RWPE2 (cell line): ENCODE measurements around the gene CYP2A6.
"Not testable (repeated sequence)": the region's sequence is repeated elsewhere in the genome, so short reads cannot be mapped to it uniquely, and the experiment has no call there.

ENCODE experiments used
- ATAC-seq: fragments of 200-7000 bp; cut with Tn5 transposase; 3 replicates; pipeline ENCODE4 v1.9.1; 2021; ENCODE audit warnings: low read depth
- DNase-seq: peaks from one replicate; pipeline ENCODE4 v3.0.0-alpha.2; 2020; ENCODE audit warnings: low spot score
- H3K27ac ChIP-seq: fragments of 450-650 bp; 2 replicates; pipeline ENCODE4 v1.5.1; 2017; ENCODE audit warnings: mild to moderate bottlenecking; ENCODE audit not compliant: poor library complexity, severe bottlenecking
- H3K27me3 ChIP-seq: fragments of 250-450 bp; sonication (Bioruptor Pico); 2 replicates; pipeline ENCODE4 v1.5.1; 2021; ENCODE audit warnings: mild to moderate bottlenecking, moderate library complexity; ENCODE audit not compliant: insufficient read depth, poor library complexity, severe bottlenecking
- H3K36me3 ChIP-seq: fragments of 250-450 bp; sonication (Bioruptor Pico); 2 replicates; pipeline ENCODE4 v1.5.1; 2020; ENCODE audit warnings: low read depth, mild to moderate bottlenecking, moderate library complexity
- H3K4me1 ChIP-seq: fragments of 250-450 bp; sonication (Bioruptor Pico); 2 replicates; pipeline ENCODE4 v1.5.1; 2021; ENCODE audit warnings: mild to moderate bottlenecking, moderate library complexity; ENCODE audit not compliant: insufficient read depth, poor library complexity, severe bottlenecking
- H3K4me3 ChIP-seq: fragments of 250-450 bp; sonication (Bioruptor Pico); 2 replicates; pipeline ENCODE4 v1.5.1; 2021; ENCODE audit warnings: mild to moderate bottlenecking, moderate library complexity; ENCODE audit not compliant: severe bottlenecking
- H3K9me3 ChIP-seq: fragments of 250-450 bp; sonication (Bioruptor Pico); 2 replicates; pipeline ENCODE4 v1.5.1; 2021; ENCODE audit warnings: mild to moderate bottlenecking, moderate library complexity; ENCODE audit not compliant: severe bottlenecking
- CTCF ChIP-seq: fragments of 450-650 bp; IDR thresholded peaks from one replicate; pipeline ENCODE4 v1.5.1; 2017; ENCODE audit warnings: mild to moderate bottlenecking, moderate library complexity; ENCODE audit not compliant: poor library complexity, severe bottlenecking

CYP2A6 gene

GRCh38 chr19:40888191-40888590 lies 37.9 kb upstream of the CYP2A6 start:
- ATAC-seq: no peak

GRCh38 chr19:40884187-40884931 lies 34.1 kb upstream of the CYP2A6 start:
- not testable (repeated sequence) for ATAC-seq, H3K27ac ChIP-seq

More at GRCh38 chr19:40888191-40888590, 37.9 kb upstream of the CYP2A6 start:
- no peak for DNase-seq
- Histone ChIP-seq H3K9me3 (no peaks in the 10 kb centered on the region), H3K27me3 (peaks cover 3% of the 10 kb centered on the region), H3K4me3 (no peak overlapping the region), H3K27ac (no peak overlapping the region), H3K36me3 (no peaks in the 10 kb centered on the region), H3K4me1 (no peaks in the 10 kb centered on the region)
- TF ChIP-seq CTCF: no peak

GRCh38 chr19:40882062-40882461 lies 31.8 kb upstream of the CYP2A6 start, which contains the start of gene CYP2A7:
Gene CYP2A7, minus strand, starts transcription at chr19:40882231. Its CDS starts 21 bp downstream, at chr19:40882210.
- not testable (repeated sequence) for H3K4me1 ChIP-seq, ATAC-seq, H3K9me3 ChIP-seq, DNase-seq, H3K4me3 ChIP-seq, H3K27ac ChIP-seq, H3K36me3 ChIP-seq
- peaks cover 11% of the 10 kb centered on the region for H3K27me3 ChIP-seq

More at GRCh38 chr19:40884187-40884931, 34.1 kb upstream of the CYP2A6 start:
- peaks cover 11% of the 10 kb centered on the region for H3K27me3 ChIP-seq
- H3K4me1 ChIP-seq, H3K9me3 ChIP-seq, DNase-seq, H3K4me3 ChIP-seq, H3K36me3 ChIP-seq: not testable (repeated sequence)

GRCh38 chr19:40879349-40879748 lies 29.1 kb upstream of the CYP2A6 start:
- not testable (repeated sequence) for H3K4me1 ChIP-seq, H3K4me3 ChIP-seq, DNase-seq, H3K27ac ChIP-seq, H3K9me3 ChIP-seq, H3K36me3 ChIP-seq, ATAC-seq
- H3K27me3 ChIP-seq: peaks cover 11% of the 10 kb centered on the region

GRCh38 chr19:40875526-40875951 lies 25.3 kb upstream of the CYP2A6 start:
- DNase-seq: not testable (repeated sequence)
- peak; percentile 55; the same call in 2 of the 3 replicates for ATAC-seq

GRCh38 chr19:40874874-40875273 lies 24.6 kb upstream of the CYP2A6 start:
- not testable (repeated sequence) for ATAC-seq, H3K27me3 ChIP-seq, H3K27ac ChIP-seq, H3K4me1 ChIP-seq, DNase-seq, H3K4me3 ChIP-seq, H3K36me3 ChIP-seq, H3K9me3 ChIP-seq

More at GRCh38 chr19:40875526-40875951, 25.3 kb upstream of the CYP2A6 start:
- not testable (repeated sequence) for H3K36me3 ChIP-seq, H3K4me3 ChIP-seq, H3K4me1 ChIP-seq, H3K27ac ChIP-seq, H3K9me3 ChIP-seq
- peaks cover 11% of the 10 kb centered on the region for H3K27me3 ChIP-seq

GRCh38 chr19:40873873-40874272 lies 23.6 kb upstream of the CYP2A6 start:
- not testable (repeated sequence) for H3K27ac ChIP-seq, H3K4me1 ChIP-seq, H3K27me3 ChIP-seq, H3K9me3 ChIP-seq, ATAC-seq, H3K4me3 ChIP-seq, H3K36me3 ChIP-seq, DNase-seq
